GM19238 (cell line): ENCODE results near the gene HAO1.
"Not testable (repeated sequence)": the region's sequence is repeated elsewhere in the genome, so short reads cannot be mapped to it uniquely, and the experiment has no call there.

Experiments
- DNase-seq: peaks from one replicate; pipeline ENCODE4 v3.0.0; 2011; ENCODE audit warnings: low spot score; ENCODE audit not compliant: insufficient read length

The HAO1 gene

DNA sequence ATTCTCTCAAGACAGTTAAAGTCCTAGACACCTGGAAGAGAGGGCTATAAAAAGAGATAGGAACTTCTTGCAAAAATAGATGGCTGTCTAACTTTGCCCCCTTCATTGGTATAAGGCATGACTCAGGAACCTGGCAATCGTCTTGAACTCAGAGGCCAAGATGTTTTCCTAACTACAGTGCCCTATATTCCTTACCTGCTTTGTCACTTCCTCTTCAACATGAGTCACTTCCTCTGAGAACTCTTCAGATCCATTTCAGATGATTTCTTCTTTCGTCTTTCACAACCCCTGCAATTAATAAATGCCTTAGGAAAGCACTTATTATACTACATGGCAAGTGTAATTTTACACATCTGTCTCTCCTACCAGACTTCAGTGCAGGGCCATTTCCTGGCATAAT, 83.5 kb downstream of the HAO1 start:
- DNase-seq: no peak

DNA sequence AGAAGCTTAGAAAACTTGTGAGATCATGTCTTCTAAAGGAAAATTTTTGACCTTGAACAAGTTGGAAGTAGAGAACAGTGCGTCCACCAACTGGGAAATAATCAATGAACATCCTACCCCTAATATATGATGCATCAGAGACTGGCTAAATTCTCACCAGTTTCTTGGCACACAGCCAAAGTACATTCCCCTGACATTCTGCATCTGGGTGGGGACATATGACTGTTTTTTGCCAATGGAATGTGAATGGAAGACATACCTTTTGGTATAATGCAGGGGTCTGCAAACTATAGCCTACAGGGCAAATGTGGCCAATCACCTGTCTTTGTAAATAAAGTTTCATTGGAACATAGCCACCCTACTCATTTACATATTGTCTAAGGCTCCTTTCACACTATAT, 84.7 kb downstream of the HAO1 start:
- no peak for DNase-seq

DNA sequence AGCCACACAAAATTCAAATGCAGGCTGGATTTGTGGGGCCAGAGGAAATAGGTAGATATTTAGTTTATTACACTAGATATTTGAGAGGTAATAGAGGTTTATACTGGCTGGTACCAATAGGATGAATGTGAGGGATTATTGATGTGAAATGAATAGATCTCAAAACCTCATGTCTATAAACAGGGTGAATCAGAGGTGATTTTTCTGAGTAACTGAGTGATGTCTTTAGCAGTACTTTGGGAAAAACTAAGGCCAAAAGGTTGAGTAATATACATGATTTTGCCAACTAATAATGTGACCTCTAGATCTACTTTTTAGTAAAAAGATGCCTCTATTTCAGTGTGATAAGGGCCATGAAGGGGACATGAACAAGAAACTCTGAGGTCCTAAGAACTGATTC, 86.8 kb downstream of the HAO1 start:
- DNase-seq: no peak

DNA sequence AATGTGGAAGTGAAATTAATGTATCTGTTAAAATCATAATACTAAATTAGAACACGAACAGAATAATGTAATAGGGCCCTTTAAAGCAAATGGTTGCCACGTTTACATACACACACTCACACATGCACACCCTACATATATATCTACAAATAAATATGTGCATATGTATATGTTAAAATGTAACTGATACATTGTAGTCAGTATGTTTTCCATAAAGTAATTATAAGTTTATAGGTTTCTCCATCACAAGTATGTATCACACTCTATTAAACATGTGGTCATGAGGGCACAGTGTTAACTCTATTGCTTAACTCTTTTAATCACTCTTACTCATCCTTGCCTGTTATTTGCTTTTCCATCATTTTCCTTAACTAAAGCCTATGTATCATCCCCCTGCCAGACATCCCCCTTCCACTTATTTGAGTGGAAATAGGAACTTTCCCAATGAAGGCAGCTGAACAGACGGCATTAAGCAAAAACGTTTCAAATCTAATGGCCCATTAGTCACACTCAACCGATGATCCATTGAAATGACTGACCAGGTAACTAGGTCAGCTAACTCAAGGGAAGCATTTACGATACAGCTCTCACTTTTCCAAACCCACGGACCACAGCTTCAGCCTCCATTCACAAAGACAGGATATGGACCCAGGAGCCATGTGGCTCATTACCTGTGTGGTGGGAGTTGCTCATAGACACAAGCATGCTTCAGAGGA, 89.3 kb downstream of the HAO1 start:
- no peak for DNase-seq

DNA sequence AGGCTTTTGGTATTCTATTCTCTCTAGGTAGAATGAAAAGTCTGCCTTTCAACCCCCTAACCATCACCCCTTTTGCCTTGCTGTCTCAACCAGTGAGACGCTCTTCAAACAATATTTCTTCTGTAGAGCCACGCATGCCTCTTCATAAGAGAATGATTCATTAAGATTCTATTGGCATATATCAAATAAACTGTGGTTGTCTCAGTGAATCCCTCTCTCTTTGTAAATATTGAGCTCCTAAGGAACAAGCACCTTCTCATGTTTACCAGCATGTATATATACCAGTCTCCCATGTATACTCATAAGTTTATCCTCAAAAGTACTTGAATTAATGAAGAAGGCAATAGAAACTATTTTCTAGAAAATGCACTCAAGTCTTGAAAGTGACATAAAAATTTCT, 90.6 kb downstream of the HAO1 start:
- DNase-seq: no peak

DNA sequence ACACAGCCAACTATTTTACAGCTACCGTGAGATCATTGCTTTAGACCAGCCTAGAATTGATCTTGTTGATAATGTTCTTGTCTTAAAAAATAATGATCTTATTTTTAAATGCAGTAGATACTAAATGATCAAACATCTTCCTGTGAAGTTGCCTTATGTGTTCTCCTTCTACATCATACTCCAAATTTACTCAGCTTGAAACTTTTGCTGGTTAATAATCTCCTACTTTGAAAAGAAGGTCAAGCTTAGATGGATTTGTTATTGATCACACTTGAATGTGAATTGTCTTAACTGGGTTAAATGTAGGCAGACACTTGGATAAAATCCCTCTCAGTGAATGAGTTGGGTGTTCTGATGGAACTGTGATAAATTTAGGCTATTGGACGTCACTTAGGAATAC, 91.9 kb downstream of the HAO1 start:
- no peak for DNase-seq

DNA sequence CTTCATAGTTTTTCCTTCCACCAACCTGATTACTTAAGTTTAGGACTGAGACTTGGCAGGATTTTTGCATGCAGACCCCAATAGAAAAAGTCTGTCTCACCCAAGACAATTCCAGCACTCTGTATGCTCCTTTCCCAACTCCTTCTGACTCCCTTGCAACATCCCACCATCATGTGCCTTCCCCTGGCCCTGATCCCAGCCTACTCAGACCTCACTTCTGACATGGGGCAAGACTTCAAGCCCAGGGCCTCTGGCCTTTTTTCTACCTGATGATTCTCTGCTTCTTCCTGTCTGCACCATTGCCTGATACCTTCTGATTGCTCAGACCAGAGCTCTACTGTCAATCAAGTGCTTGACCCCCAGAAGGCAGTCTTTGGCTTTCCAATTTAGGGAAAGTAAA, 96.6 kb downstream of the HAO1 start:
- no peak for DNase-seq

DNA sequence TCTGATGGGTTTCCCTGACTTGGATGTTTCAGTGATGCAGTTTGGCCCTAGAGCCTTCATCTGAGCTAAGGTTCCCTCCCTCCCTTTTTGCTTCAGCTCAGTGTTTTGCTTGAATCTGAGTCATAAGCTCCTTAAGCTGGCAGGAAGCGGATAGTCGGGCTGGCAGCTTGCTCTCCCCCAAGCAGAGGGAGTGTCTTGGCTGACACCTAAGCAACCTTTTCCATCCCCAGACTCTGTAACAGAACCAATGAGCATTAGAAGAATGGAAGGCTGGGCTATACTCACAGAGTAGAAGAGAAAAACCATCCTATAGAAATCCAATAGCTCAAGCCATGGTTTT, 98.3 kb downstream of the HAO1 start:
- DNase-seq: no peak

DNA sequence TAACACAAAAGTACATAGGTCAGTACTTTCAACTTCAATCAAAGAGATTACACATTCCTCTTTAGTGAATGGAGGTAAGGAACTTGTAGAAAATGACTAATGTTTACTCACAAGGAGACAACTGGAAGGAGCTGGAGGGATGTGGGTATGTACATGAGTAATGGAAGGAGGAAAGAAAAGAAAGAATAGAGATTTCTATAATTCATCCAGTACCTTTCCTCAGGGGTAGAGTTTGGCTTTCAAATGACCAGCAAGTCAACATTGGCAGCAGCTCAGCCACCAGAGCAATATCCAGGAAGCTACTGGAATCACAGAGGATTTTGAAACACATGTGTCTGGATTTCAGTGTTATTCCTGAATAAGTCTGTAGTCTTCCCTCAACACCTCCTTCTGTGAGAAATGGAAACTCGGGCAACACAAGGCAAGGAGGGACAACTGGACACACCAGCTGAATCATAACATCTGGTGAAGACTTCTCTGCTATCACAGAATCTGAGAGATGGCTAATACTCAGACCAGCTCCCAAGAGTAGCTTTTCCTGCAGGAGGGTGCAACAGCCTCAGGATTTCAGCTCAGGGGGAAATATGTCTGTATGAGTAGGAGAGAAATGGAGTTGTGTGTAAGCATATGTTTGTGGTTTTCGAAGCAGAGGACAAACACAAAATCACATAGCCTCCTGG, 98.8 kb downstream of the HAO1 start:
- DNase-seq: no peak

DNA sequence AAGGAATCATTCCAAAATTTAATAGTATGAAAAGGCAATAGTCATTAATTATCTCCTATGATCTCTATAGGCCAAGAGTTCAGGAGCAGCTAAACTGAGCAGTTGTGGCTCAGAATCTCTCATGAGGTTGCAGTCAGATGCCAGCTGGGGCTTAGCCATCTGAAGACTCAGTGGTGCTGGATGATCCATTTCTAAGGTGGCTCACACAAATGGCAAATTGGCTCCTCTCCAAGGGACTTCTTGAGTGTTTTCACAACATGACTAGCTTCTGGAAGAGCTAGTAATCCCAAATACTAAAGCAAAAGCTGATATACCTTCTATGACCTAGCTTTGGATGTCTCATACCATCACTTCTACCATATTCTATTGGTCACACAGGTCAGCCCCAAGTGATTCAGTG, 104.2 kb downstream of the HAO1 start:
- no peak for DNase-seq

DNA sequence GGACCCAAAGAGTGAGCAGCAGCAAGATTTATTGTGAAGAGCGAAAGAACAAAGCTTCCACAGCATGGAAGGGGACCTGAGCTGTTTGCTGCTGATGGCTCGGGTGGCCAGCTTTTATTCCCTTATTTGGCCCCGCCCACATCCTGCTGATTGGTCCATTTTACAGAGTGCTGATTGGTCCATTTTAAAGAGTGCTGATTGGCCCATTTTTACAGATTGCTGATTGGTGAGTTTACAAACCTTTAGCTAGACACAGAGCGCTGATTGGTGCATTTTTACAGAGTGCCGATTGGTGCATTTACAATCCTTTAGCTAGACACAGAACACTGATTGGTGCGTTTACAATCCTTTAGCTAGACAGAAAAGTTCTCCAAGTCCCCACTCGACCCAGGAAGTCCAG, 105.8 kb downstream of the HAO1 start:
- DNase-seq: not testable (repeated sequence)
